IMR-90 (cell line): Measurements from ENCODE around the gene PALLD. TPM values are rescaled to one million over a fixed set of nuclear protein-coding genes. Genes with fewer than 3 reads are reported as not detected.

Source experiments
- ATAC-seq: fragments of 200-7000 bp; cut with Tn5 transposase; 2 replicates; pipeline ENCODE4 v1.9.1; 2020; ENCODE audit warnings: low read depth, mild to moderate bottlenecking, moderate library complexity
- BruUV-seq: library from RNA; stranded (reverse); fragments of 400-500 nt; replicated peaks from 2 replicates; lab custom pipeline; 2021; lab: Mats Ljungman, UMichigan
- CTCF ChIA-PET: fragments of 300-600 bp; formaldehyde crosslinking; extraction: SDS; loops from one replicate; lab custom pipeline; 2021; ENCODE audit warnings: antibody characterized with exemption; lab: Yijun Ruan, JAX
- POLR2A ChIA-PET: fragments of 300-600 bp; sonication (Branson Sonifier 250); formaldehyde crosslinking; loops from one replicate; lab custom pipeline; 2022; ENCODE audit warnings: antibody characterized with exemption; ENCODE audit not compliant: unreplicated experiment; lab: Charles Lee
- DNase-seq: peaks from one replicate; pipeline ENCODE4 v3.0.0; 2013
- H2AFZ ChIP-seq: replicated peaks from 2 replicates; pipeline ENCODE3; 2013; ENCODE audit warnings: low read length, mild to moderate bottlenecking; ENCODE audit not compliant: poor library complexity
- H2AK5ac ChIP-seq: 2 replicates; pipeline ENCODE4 v1.6.1; 2013; ENCODE audit warnings: low read depth, low read length, inconsistent platforms
- H2AK9ac ChIP-seq: replicated peaks from 2 replicates; pipeline ENCODE3; 2013; ENCODE audit warnings: mild to moderate bottlenecking, low read depth, low read length, moderate library complexity; ENCODE audit not compliant: poor library complexity
- H2BK120ac ChIP-seq: 2 replicates; pipeline ENCODE4 v1.6.1; 2013; ENCODE audit warnings: low read depth, low read length, inconsistent platforms
- H2BK15ac ChIP-seq: 3 replicates; pipeline ENCODE4 v1.6.1; 2013; ENCODE audit warnings: low read depth, low read length, inconsistent platforms
- H2BK20ac ChIP-seq: 2 replicates; pipeline ENCODE4 v1.6.1; 2013; ENCODE audit warnings: low read depth, mild to moderate bottlenecking, inconsistent platforms, low read length, moderate library complexity
- H2BK5ac ChIP-seq: 2 replicates; pipeline ENCODE4 v1.6.1; 2013; ENCODE audit warnings: mild to moderate bottlenecking, low read depth, low read length, inconsistent platforms; ENCODE audit not compliant: poor library complexity, severe bottlenecking
- H3K14ac ChIP-seq: replicated peaks from 2 replicates; pipeline ENCODE4 v1.6.1; 2013; ENCODE audit warnings: low read depth, low read length, inconsistent platforms
- H3K18ac ChIP-seq: 2 replicates; pipeline ENCODE4 v1.6.1; 2013; ENCODE audit warnings: low read depth, low read length, control low read depth
- H3K23ac ChIP-seq: 2 replicates; pipeline ENCODE4 v1.6.1; 2013; ENCODE audit warnings: low read depth, low read length, inconsistent platforms
- H3K27ac ChIP-seq: 2 replicates; pipeline ENCODE4 v1.5.1; 2013; ENCODE audit warnings: mild to moderate bottlenecking, control low read depth, low read length; ENCODE audit not compliant: insufficient read depth
- H3K27me3 ChIP-seq: 2 replicates; pipeline ENCODE4 v1.6.1; 2013; ENCODE audit warnings: low read length; ENCODE audit not compliant: control insufficient read depth, insufficient read depth
- H3K36me3 ChIP-seq: 2 replicates; pipeline ENCODE4 v1.6.1; 2013; ENCODE audit warnings: low read length, mixed read lengths; ENCODE audit not compliant: control insufficient read depth, insufficient read depth
- H3K4ac ChIP-seq: 2 replicates; pipeline ENCODE4 v1.6.1; 2013; ENCODE audit warnings: low read depth, low read length, inconsistent platforms
- H3K4me1 ChIP-seq: 2 replicates; pipeline ENCODE4 v1.6.1; 2013; ENCODE audit warnings: low read length, mixed read lengths; ENCODE audit not compliant: control insufficient read depth, insufficient read depth
- H3K4me2 ChIP-seq: 2 replicates; pipeline ENCODE4 v1.6.1; 2013; ENCODE audit warnings: low read depth, mild to moderate bottlenecking, control low read depth, low read length, moderate library complexity
- H3K4me3 ChIP-seq: 2 replicates; pipeline ENCODE4 v1.5.1; 2013; ENCODE audit warnings: low read depth, mild to moderate bottlenecking, control low read depth, low read length, moderate library complexity; ENCODE audit not compliant: insufficient read depth
- H3K56ac ChIP-seq: 2 replicates; pipeline ENCODE4 v1.6.1; 2013; ENCODE audit warnings: low read length, inconsistent platforms; ENCODE audit not compliant: insufficient read depth; ENCODE audit errors: extremely low read depth
- H3K79me1 ChIP-seq, 2 experiments: 2 replicates each; pipeline ENCODE4 v1.6.1; 2013; ENCODE audit warnings: low read length in 2 of 2, inconsistent platforms in 1 of 2, low read depth in 1 of 2
- H3K9ac ChIP-seq: 2 replicates; pipeline ENCODE4 v1.6.1; 2013; ENCODE audit warnings: low read depth, low read length, control low read depth
- H3K9me1 ChIP-seq: 2 replicates; pipeline ENCODE4 v1.6.1; 2013; ENCODE audit warnings: low read length, inconsistent platforms; ENCODE audit not compliant: insufficient read depth
- H3K9me3 ChIP-seq: 2 replicates; pipeline ENCODE4 v1.6.1; 2013; ENCODE audit warnings: low read length; ENCODE audit not compliant: control insufficient read depth, insufficient read depth
- H4K20me1 ChIP-seq: 2 replicates; pipeline ENCODE4 v1.6.1; 2013; ENCODE audit warnings: low read length, inconsistent platforms; ENCODE audit not compliant: insufficient read depth
- H4K5ac ChIP-seq: 2 replicates; pipeline ENCODE4 v1.6.1; 2013; ENCODE audit warnings: mild to moderate bottlenecking, low read depth, low read length, control low read depth
- H4K8ac ChIP-seq, 2 experiments: 2 replicates each; pipeline ENCODE4 v1.6.1; 2013; ENCODE audit warnings: low read depth in 2 of 2, low read length in 2 of 2, control low read depth in 1 of 2, inconsistent platforms in 1 of 2
- H4K91ac ChIP-seq: 2 replicates; pipeline ENCODE4 v1.6.1; 2013; ENCODE audit warnings: low read depth, low read length, inconsistent platforms; ENCODE audit not compliant: insufficient read depth
- BHLHE40 ChIP-seq: fragments of 150-350 bp; IDR thresholded peaks from 2 replicates; pipeline ENCODE4 v1.6.1; 2016; ENCODE audit warnings: mild to moderate bottlenecking, low read depth, low read length
- MAFK ChIP-seq: IDR thresholded peaks from 2 replicates; pipeline ENCODE4 v1.6.1; 2012; ENCODE audit warnings: low read depth, low read length, improper control_type of control experiment
- MXI1 ChIP-seq: IDR thresholded peaks from 2 replicates; pipeline ENCODE4 v1.6.1; 2012; ENCODE audit warnings: low read depth, mild to moderate bottlenecking, low read length, moderate library complexity, borderline replicate concordance
- NFE2L2 ChIP-seq: fragments of 150-350 bp; IDR thresholded peaks from 2 replicates; pipeline ENCODE4 v1.6.1; 2016; ENCODE audit warnings: low read depth, mild to moderate bottlenecking, low read length
- POLR2A ChIP-seq: IDR thresholded peaks from 2 replicates; pipeline ENCODE4 v1.6.1; 2012; ENCODE audit warnings: mild to moderate bottlenecking, low read depth, low read length
- WGBS, 2 experiments: methylation state at CpG; one replicate each; pipeline versions ENCODE4 v1.1.5 to v1.1.7; 2013; ENCODE audit warnings: missing lambda C conversion rate in 2 of 2; ENCODE audit not compliant: insufficient read length in 1 of 2; ENCODE audit errors: extremely low coverage in 2 of 2; 5-methylcytosine and 5-hydroxymethylcytosine counted together
- dilution Hi-C: fragments of 300-500 bp; cut with HindIII; formaldehyde crosslinking; loops from one replicate; pipeline ENCODE4 v1.14.3; 2018; ENCODE audit warnings: low sequenced_read_pairs; ENCODE audit not compliant: unreplicated experiment
- in situ Hi-C: fragments of 300-500 bp; cut with MboI; formaldehyde crosslinking; loops from 3 replicates; pipeline ENCODE4 v1.14.3; 2019; ENCODE audit warnings: low sequenced_read_pairs, inconsistent platforms, mixed read lengths
- intact Hi-C: fragments of 100-400 bp; cut with micrococcal nuclease; formaldehyde crosslinking; loops from 2 replicates; pipeline ENCODE4 v1.10.0; 2022
- polyA plus RNA-seq, 3 experiments: library from polyadenylated mRNA; depleted of rRNA; stranded (reverse); fragments of >200 nt; gene quantifications; 2 replicates each; pipeline ENCODE4 v1.2.3, GENCODE V29; 2012; ENCODE audit warnings: low replicate concordance in 1 of 3
- total RNA-seq: library from RNA; depleted of rRNA; stranded (reverse); fragments of >200 nt; gene quantifications from 2 replicates; pipeline ENCODE4 v1.2.3, GENCODE V29; 2012

Gene PALLD
- total and polyA plus RNA-seq, 2 of the 4 experiments (the other 2 are of a cell fraction), result 91.0 to 91.9 TPM

- Histone ChIP-seq H2BK5ac (peak overlapping the region; percentile 47), H4K20me1 (no peaks in the 10 kb centered on the region), H3K27ac (no peak overlapping the region), H3K4me1 (peaks cover 6% of the 10 kb centered on the region), H3K79me1 (peaks cover 0 to 9% of the 10 kb centered on the region in 2 experiments; a peak in 1 of 4 replicates), H2AK5ac (peak overlapping the region; percentile 81), H3K9me1 (peaks cover 13% of the 10 kb centered on the region), H3K4me3 (no peak overlapping the region), H2BK20ac (no peak overlapping the region), H3K23ac (no peak overlapping the region), H3K36me3 (no peaks in the 10 kb centered on the region; the same call in 1 of the 2 replicates), H4K5ac (peak overlapping the region; percentile 83; the same call in 1 of the 2 replicates), H2BK15ac (peak overlapping the region; percentile 28; the same call in 1 of the 3 replicates), H3K14ac (peak overlapping the region; percentile 48; the same call in 1 of the 2 replicates), H3K4me2 (peak overlapping the region; percentile 0; the same call in 1 of the 2 replicates), H3K27me3 (no peaks in the 10 kb centered on the region), H3K4ac (peak overlapping the region; percentile 84), H2BK120ac (peak overlapping the region; percentile 71), H4K91ac (peak overlapping the region; percentile 55; the same call in 1 of the 2 replicates), H3K9ac (no peak overlapping the region), H3K18ac (peak overlapping the region; percentile 99; the same call in 1 of the 2 replicates), H2AK9ac (no peak overlapping the region), H3K56ac (no peak overlapping the region), H2AFZ (no peak overlapping the region), H3K9me3 (no peaks in the 10 kb centered on the region), H4K8ac (peak overlapping the region in 1 of 2 experiments; percentile 54; a peak in 2 of 4 replicates)
- intact Hi-C loops (no loop called here), dilution Hi-C loops (no loop called here), in situ Hi-C loops (loop anchor here (25.0 kb wide), 1 partner anchor 496 kb away; no protein-coding TSS in a partner anchor)
- ChIA-PET CTCF (interaction anchor here (0.6 kb wide), 2 partner anchors 24 to 732 kb away, joined by 3 read pairs; no protein-coding TSS in a partner anchor), POLR2A (no interaction called here)
- no TSS peak for BruUV-seq
- 100% methylated on average over 1 of the region's 3 CpGs; no CpG with 5 or more reads in 1 of the 2 experiments for WGBS, 2 experiments
- ATAC-seq (no peak), DNase-seq (no peak)
- no peak for TF ChIP-seq NFE2L2
- no peak for TF ChIP-seq MAFK
- no peak for TF ChIP-seq BHLHE40
- no peak for TF ChIP-seq POLR2A
- no peak for TF ChIP-seq MXI1
These were observed 186.1 kb downstream of the PALLD start for GRCh38 chr4:168682898-168683500.
